ENCODE results near the gene SPTBN5.

DNA sequence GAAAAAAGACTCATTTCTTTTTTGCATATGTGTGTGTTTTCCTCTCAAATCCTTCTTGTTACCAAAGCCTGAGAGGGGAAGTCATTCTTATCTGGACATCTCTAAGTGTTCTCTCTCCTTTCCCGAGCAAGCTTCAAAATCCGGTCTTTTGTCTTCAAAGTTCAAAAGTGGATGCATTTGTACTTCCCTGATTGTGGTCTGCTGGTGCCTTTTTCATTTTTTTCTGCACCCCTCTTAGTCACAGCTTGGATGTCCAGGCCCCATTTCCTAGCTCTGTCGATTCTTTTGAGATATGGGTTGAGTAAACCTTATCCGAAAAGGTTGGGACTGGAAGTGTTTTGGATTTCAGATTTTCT is 43.7 kb upstream of the SPTBN5 start:
- TF ChIP-seq POLR2AphosphoS5 (IDR thresholded peaks at IDR 0.05; ENCODE audit: low read depth, low read length) (no peak), FOXP2 (optimal IDR thresholded peaks at IDR 0.05; ENCODE audit: borderline replicate concordance, extremely low read depth, extremely low read length, insufficient read depth) (no peak)
- TF ChIP-seq, protein P1, sequence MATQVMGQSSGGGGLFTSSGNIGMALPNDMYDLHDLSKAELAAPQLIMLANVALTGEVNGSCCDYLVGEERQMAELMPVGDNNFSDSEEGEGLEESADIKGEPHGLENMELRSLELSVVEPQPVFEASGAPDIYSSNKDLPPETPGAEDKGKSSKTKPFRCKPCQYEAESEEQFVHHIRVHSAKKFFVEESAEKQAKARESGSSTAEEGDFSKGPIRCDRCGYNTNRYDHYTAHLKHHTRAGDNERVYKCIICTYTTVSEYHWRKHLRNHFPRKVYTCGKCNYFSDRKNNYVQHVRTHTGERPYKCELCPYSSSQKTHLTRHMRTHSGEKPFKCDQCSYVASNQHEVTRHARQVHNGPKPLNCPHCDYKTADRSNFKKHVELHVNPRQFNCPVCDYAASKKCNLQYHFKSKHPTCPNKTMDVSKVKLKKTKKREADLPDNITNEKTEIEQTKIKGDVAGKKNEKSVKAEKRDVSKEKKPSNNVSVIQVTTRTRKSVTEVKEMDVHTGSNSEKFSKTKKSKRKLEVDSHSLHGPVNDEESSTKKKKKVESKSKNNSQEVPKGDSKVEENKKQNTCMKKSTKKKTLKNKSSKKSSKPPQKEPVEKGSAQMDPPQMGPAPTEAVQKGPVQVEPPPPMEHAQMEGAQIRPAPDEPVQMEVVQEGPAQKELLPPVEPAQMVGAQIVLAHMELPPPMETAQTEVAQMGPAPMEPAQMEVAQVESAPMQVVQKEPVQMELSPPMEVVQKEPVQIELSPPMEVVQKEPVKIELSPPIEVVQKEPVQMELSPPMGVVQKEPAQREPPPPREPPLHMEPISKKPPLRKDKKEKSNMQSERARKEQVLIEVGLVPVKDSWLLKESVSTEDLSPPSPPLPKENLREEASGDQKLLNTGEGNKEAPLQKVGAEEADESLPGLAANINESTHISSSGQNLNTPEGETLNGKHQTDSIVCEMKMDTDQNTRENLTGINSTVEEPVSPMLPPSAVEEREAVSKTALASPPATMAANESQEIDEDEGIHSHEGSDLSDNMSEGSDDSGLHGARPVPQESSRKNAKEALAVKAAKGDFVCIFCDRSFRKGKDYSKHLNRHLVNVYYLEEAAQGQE (IDR thresholded peaks at IDR 0.05; ENCODE audit: insufficient read depth in 1 of 2, low read depth in 2 of 2, low read length in 2 of 2) = no peak
